Measurements from ENCODE around the gene LRSAM1.

The LRSAM1 gene

DNA sequence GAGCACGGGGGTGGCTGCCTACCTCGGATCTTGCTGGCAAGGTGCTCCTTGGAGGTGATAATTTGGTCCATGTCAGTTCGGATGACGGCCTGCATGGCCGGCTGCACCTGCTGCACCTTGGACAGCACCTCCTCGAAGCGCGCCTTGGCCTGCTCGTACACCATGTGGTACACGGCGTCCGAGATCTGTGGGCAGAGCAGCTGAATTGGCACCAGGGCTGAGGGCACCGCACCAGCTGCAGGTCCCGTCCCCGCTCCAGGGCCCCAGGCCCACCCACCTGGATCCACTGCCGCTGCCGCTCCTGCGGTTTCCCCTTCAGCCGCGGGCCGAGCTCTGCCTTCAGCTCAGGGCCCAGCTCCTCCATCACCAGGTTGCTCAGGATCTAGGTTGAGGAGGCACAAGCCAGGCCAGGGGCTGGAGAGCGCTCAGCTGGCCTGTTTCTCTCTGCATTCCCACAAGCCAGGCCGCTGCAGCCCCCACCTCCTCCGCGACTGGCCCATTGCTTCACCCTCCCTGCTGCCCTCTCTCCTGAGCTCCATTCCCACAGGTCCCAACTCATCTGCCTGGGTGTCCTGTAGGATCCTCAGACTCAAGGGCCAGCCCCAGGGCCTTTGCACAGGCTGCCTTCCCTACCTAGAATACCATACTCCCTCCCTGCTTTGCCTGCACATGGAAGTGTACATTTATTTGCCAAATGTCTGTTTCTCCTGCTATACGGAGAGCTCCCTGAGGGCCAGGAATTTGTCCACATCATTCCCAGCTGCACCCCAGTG is 65.7 kb downstream of the LRSAM1 start:
- H3K4me3 ChIP-seq (ENCODE audit: low read length): no peak overlapping the region
- no peak for TF ChIP-seq ZNF274 (IDR thresholded peaks at IDR 0.05; ENCODE audit: low read depth, low read length)

- H3K4me3 ChIP-seq (ENCODE audit: low read length): no peak overlapping the region
- TF ChIP-seq ZNF274 (IDR thresholded peaks at IDR 0.05; ENCODE audit: low read depth, low read length): no peak
These were observed 66.3 kb downstream of the LRSAM1 start for GRCh38 chr9:127517620-127518019.

- H3K4me3 ChIP-seq (ENCODE audit: low read length): no peak overlapping the region
- TF ChIP-seq ZNF274 (IDR thresholded peaks at IDR 0.05; ENCODE audit: low read depth, low read length): no peak
These were observed 67.0 kb downstream of the LRSAM1 start for GRCh38 chr9:127518091-127518856.

DNA sequence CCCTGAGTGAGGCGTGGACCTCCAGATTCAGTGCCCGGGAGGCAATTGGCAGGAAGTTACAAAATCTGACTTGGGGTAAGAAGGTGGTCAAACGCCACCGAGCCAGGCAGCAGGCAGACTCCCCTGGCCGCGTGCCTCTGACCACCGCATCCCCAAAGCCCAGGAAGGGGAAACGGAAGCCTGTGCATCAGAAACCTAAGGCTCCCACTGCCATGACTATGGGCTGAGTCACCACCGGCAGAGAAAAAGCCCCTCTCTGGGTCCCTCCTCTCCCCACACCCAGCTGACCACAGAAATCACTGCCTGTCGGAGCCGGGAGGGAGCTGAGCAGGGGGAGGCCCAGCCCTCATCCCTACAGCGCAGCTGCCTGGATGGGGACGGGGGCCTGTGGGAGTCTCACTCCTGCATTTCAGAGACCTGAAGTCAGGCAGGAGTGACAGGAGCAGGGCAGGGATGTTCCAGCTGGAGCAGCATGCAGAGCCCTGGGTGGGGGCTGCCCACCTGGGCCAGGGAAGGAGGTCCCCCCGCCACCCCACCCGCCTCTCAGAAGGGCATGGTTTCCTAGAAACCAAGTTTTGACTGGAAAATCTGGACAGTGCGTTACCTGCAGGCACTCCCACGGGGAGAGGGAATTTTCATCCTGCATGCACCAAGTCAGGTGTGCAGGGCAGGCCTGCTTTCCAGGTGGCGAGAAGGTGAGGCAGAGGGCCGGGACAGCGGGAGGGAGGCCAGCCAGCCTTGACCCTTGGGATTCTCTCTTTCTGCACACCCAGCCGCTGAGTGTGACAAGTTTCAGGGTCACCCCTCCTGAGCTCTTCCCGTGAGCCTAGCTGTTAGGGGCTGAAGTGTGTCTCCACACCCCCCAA is 68.2 kb downstream of the LRSAM1 start:
- TF ChIP-seq ZNF274 (IDR thresholded peaks at IDR 0.05; ENCODE audit: low read depth, low read length): no peak
- no peak overlapping the region for H3K4me3 ChIP-seq (ENCODE audit: low read length)

DNA sequence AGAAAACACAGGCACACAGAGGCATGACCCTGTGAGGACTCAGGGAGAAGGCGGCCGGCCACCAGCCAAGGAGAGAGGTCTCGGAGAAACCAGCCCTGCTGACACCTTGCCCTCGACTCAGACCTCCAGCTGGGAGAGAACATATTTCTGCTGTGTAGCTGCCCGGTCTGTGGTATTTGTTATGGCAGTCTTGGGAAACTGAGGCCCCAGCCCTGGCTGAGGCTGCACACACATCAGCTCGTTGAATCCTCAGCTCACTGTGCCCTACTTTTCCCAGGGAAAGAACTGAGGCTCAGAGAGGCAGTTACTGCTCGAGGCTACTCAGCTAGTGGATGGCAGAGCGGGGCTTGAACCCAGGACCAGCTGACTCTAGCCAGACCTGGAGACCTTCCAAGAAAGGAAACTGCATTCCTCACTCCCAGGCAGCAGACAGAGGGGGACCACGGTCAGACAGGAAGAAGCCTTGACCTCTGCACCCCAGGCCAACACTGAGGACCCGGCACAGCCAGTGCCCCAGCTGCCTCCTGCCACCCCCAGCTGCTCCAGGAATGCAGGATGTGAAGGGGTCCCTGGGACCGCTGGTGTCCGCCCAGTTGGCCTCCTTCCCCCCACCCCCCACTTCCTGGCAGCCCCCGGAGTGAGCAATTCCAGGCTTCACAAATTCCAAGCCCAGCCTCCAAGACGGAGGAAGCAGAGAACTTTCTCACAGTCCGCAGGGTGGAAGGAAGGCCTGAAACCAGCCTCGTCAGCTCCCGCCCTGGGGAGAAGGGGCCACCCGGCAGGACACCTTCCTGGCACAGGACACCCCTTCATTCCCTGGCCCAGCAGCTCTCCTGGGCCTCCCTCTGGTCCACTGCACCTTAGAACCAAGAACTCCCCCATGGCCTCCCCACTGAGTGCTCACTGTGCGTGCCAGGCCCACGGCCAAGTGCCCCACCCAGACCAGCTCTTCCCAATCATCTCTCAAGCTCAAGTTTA is 69.9 kb downstream of the LRSAM1 start:
- no peak for TF ChIP-seq ZNF274 (IDR thresholded peaks at IDR 0.05; ENCODE audit: low read depth, low read length)
- no peak overlapping the region for H3K4me3 ChIP-seq (ENCODE audit: low read length)

DNA sequence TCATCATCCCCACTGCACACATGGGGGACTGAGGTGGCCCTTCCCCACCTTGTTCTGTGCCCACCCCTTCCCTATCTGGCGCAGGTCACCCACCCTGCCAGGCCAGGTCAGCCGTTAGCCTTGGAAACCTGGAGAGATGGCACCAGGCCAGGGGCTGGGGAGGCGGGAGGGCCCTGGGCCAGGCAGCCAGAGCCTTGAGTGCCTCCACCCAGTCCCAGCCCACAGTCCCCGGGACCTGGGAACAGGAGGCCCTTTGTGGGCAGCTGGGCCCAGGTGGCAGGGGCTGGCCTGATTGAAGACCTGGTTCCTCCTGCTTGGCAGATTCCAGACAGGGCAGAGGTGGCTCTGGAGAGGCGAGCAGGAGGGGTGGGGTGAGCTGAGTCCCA is 70.6 kb downstream of the LRSAM1 start:
- no peak for TF ChIP-seq ZNF274 (IDR thresholded peaks at IDR 0.05; ENCODE audit: low read depth, low read length)

DNA sequence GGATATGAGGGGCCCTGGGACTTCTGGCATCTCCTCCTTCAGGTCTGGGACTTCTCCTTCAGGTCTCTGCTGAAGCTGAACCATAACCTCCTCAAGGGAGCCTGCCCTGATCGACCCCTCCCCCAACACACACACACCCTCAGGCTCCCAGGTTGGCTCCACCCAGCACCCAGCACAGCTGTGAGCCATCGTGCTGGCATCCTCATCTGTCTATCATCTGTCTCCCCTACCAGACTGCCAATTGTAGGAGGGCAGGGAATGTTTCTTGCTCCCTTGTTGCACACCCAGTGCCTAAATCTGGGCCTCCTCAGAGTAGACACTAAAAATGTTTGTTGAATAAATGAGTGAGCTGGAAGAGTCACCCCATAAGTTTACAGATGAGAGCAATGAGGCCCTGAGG is 71.4 kb downstream of the LRSAM1 start:
- no peak overlapping the region for H3K4me3 ChIP-seq (ENCODE audit: low read length)
- no peak for TF ChIP-seq ZNF274 (IDR thresholded peaks at IDR 0.05; ENCODE audit: low read depth, low read length)

More for the DNA sequence above, 70.6 kb downstream of the LRSAM1 start:
- H3K4me3 ChIP-seq (ENCODE audit: low read length): no peak overlapping the region

GRCh38 chr9:127523312-127523851 is 72.1 kb downstream of the LRSAM1 start:
- TF ChIP-seq ZNF274 (IDR thresholded peaks at IDR 0.05; ENCODE audit: low read depth, low read length): no peak
- H3K4me3 ChIP-seq (ENCODE audit: low read length): no peak overlapping the region

- no peak for TF ChIP-seq ZNF274 (IDR thresholded peaks at IDR 0.05; ENCODE audit: low read depth, low read length)
- no peak overlapping the region for H3K4me3 ChIP-seq (ENCODE audit: low read length)
These were observed 73.1 kb downstream of the LRSAM1 start for GRCh38 chr9:127524373-127524772.

DNA sequence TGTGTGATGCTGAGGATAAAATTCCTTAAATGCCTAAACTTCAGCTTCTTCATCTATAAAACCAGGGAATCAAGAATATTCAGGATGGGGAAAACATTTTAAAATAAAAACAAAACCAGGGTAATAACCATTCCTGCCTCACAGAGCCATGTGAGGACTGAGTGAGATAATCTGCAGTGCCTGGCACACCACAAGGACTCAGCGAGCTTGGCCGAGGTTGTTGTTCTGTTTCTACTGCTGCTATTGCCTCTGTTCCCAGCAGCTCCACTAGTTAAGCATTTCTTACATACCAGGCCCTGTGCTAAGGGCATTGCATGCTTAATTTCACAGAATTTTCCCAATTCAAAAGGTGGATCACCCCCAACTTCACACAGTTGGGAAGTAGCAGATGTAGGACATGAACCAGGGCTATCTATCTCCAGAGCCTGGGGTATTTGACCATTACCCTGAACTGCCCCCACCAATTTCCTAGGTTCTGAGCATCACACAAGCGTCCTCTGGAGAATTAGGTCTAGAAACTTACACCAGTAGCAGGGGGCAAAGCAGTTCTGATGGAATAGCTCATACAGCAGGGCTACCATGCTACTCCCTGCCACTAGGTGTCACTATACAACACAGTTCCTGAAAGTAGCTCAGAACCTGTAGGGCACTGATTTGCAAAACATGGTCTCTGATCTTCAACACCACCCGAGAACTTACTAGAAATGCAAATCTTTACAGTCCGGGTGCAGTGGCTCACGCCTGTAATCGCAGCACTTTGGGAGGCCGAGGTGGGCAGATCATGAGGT is 74.3 kb downstream of the LRSAM1 start:
- TF ChIP-seq ZNF274 (IDR thresholded peaks at IDR 0.05; ENCODE audit: low read depth, low read length): no peak
- no peak overlapping the region for H3K4me3 ChIP-seq (ENCODE audit: low read length)

DNA sequence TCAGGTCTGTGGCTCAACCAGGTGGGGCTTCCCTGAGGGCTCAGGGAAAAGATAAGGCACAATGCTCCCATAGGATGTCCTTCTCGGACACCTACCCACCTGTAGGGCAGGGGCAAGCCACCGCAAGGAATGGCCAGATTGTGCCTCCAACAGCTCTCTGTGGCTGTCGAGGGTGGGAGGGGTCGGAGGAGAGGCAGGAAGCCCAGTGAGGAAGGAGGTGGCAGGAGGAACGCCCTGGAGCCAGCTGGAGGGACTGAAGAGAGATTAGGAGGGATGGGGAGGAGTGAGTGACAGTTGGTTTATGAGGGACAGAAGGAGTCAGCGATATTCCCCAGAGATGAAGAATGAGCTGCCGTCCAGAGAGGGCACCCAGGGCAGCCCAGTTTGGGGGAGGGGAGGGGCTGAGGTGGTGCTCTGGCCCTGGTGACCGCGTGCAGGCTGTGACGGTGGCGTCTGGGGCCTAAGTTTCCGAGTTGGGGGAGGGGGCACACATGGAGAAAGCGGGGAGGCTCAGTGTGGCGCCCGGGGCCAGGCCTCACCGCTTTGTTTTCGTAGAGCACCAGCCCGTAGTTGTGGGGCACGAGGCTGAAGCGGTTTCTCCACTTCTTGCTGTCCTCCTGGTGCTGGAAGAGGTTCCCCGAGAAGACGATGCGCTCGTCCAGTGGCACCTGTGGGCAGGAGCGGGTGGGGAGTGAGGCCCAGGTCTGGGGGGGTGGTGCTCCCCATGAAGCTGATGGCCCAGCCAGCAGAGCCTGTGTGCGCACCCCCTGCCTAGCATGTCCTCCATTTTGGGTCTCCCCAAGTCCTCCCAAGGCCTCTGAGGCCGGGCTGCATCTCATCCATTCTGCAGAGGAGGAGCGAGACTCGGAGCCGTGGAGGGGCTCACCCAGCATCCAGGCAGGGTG is 75.6 kb downstream of the LRSAM1 start:
- no peak for TF ChIP-seq ZNF274 (IDR thresholded peaks at IDR 0.05; ENCODE audit: low read depth, low read length)
- H3K4me3 ChIP-seq (ENCODE audit: low read length): no peak overlapping the region
